Esophagus squamous epithelium (tissue), 4 donors: Measurements from ENCODE around the gene GTF3C6.

Source experiments
- POLR2A ChIP-seq, 4 donors: fragments of 450-650 bp; IDR thresholded peaks; one replicate each; pipeline ENCODE4 v1.6.1; 2017; ENCODE audit warnings: antibody characterized with exemption in 4 of 4, mild to moderate bottlenecking in 4 of 4, moderate library complexity in 3 of 4
- TF ChIP-seq, protein P1 (sequence below), 6 experiments: fragments of 450-650 bp in 4 of 6; fragments of 200-600 bp in 2 of 6; sonication (generic) in 2 of 6; IDR thresholded peaks; one replicate each; pipeline ENCODE4 v1.5.1; 2016 to 2019; ENCODE audit warnings: antibody characterized with exemption in 6 of 6, mild to moderate bottlenecking in 4 of 6, moderate library complexity in 4 of 6

DNA sequence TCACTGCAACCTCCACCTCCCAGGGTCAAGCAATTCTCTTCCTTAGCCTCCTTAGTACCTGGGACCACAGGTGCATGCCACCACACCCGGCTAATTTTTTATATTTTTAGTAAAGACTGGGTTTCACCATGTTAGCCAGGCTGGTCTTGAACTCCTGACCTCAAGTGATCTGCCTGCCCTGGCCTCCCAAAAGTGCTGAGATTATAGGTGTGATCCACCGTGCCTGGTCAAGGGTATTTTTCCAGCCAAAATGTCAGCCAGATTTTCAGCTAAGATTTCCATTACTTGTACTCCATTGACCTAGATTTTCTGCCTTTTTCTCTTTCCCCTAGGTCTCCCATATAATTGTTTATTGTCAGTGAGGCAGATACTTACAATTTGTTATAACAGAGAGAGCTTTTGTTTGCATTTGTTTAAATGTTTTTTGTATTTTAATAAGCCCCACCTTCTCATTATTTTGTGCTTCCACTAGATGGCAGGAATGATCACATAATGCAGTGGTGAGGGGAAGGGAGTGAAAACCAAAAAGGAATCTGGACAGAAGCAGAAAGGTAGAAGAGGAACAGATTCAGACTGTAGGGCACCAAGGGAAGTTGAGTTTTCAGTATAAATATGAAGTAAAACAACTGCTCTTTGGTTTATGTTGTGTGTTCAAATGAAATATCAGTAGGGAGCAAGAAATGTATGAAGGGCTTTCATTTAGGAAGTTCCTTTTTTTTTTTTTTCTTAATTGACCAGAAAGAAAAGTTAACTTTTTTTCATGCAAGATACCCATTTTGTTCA, 53.0 kb downstream of the GTF3C6 start:
- TF ChIP-seq, protein P1, sequence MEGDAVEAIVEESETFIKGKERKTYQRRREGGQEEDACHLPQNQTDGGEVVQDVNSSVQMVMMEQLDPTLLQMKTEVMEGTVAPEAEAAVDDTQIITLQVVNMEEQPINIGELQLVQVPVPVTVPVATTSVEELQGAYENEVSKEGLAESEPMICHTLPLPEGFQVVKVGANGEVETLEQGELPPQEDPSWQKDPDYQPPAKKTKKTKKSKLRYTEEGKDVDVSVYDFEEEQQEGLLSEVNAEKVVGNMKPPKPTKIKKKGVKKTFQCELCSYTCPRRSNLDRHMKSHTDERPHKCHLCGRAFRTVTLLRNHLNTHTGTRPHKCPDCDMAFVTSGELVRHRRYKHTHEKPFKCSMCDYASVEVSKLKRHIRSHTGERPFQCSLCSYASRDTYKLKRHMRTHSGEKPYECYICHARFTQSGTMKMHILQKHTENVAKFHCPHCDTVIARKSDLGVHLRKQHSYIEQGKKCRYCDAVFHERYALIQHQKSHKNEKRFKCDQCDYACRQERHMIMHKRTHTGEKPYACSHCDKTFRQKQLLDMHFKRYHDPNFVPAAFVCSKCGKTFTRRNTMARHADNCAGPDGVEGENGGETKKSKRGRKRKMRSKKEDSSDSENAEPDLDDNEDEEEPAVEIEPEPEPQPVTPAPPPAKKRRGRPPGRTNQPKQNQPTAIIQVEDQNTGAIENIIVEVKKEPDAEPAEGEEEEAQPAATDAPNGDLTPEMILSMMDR (IDR thresholded peaks at IDR 0.05): peak in 5 of 6 experiments; percentile 37 to 64 (median 47)
- TF ChIP-seq POLR2A (IDR thresholded peaks at IDR 0.05): no peak
